GM18502 (cell line): ENCODE data around the gene DDX27.
A peak's percentile ranks its signal among the peaks of the same experiment; 100 is the strongest.

Experiments used
- ATAC-seq: cut with Tn5 transposase; IDR thresholded peaks from one replicate; pipeline ENCODE4 v1.9.1; 2021; ENCODE audit warnings: mild to moderate bottlenecking; ENCODE audit not compliant: unreplicated experiment, poor library complexity

Gene DDX27

DNA sequence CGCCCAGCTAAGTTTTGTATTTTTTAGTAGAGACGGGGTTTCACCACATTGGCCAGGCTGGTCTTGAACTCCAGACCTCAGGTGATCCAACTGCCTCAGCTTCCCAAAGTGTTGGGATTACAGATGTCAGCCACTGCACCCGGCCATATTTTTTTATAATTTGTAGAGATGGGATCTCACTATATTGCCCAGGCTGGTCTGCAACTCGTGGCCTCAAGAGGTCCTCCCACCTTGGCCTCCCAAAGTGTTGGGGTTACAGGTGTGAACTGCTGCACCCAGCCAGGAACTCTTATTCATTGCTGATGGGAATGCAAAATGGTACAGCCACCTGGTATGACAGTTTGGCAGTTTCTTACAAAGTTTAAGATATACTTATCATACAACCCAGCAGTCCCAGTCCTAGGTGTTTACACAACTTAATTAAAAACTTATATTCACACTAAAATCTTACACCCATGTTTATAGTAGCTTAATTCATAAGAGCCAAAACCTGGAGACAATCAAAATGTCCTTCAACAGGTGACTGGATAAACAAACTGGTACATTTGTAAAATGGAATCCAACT, 19.4 kb upstream of the DDX27 start:
- ATAC-seq: no peak

DNA sequence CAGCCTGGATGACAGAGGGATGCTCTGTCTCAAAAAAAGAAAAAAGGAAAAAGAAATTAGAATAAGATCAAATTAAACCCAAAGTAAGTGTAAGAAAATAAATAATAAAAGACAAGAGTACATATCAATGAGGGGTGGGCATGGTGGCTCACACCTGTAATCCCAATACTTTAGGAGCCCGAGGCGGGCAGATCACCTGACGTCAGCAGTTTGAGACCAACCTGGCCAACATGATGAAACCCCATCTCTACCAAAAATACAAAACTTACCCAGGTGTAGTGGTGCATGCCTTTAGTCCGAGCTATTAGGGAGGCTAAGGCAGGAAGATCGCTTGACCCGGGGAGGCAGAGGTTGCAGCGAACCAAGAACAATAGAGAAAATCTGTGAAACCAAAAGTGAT, 16.2 kb upstream of the DDX27 start:
- ATAC-seq: no peak

DNA sequence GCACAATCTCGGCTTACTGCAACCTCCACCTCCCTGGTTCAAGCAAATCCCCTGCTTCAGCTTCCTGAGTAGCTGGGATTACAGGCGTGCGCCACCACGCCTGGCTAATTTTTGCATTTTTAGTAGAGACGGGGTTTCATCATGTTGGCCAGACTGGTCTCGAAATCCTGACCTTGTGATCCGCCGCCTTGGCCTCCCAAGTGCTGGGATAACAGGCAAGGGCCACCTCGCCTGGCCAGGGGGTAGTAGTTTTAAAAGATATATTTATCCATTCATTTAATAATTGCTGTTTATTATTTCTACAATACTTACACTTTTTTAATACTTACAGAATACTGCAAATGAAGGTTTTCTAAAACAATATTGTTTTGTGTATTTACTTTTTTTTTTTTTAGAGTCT, 15.5 kb upstream of the DDX27 start:
- no peak for ATAC-seq

DNA sequence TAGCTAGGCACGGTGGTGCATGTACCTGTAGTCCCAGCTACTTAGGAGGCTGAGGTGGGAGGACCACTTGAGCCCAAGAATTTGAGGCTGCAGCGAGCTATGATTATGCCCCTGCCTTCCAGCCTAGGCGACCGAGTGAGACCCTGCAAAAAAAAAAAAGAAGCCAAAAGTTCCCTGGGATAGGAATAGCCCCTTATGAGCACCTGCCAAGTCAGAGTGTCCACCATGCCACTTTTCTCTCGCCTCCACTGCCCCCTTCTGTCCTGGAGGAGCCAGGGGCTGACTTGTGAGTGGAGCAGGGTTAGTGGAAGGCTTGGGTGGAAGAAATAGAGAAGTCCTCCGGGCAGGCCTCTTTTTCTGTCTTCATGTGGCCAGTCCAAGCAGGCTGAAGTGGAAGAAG, 12.1 kb upstream of the DDX27 start:
- ATAC-seq: no peak

DNA sequence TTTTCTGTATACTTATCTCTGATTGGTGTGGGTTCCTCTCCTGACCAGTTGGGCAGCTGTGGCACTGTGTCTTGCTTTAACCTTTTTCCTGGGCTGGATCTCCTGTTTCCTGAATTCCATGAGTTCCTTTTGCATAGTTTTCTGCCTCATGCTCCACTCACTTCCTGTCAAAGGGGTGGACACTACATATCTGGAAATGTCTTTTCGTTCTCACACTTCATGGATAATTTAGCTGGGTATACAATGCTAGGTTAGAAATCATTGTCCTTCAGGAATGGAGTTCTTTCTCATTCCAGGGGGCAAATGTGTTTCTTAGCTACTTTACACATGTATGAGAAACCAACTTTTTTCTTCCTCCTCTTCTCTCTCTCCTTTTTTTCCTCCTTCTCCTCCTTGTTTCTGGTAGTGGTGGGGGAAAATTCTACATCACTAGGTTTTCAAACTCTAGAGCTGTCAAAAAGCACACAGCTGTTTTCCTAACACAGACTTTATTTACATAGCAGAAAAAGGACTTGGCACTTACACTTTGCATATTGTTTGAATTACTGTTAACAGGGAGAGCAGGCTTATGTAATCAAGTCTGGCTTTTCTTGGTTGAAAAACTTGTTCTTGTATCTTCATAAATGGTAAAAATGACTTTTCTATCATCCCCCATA, 9.0 kb upstream of the DDX27 start:
- no peak for ATAC-seq

DNA sequence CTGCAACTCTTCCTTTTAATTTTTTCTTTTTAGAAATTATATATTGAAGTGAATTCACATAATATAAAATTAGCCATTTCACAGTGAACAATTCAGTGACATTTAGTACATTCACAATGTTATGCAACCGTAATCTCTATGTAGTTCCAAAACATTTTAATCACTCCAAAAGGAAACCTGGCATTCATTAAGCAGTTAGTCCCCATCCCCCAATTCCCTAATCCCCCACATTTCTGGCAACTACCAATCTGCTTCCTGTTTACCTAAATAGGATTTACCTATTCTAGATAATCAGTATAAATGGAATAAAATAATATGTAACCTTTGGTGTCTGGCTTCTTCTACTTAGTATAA, 8.5 kb upstream of the DDX27 start:
- no peak for ATAC-seq

DNA sequence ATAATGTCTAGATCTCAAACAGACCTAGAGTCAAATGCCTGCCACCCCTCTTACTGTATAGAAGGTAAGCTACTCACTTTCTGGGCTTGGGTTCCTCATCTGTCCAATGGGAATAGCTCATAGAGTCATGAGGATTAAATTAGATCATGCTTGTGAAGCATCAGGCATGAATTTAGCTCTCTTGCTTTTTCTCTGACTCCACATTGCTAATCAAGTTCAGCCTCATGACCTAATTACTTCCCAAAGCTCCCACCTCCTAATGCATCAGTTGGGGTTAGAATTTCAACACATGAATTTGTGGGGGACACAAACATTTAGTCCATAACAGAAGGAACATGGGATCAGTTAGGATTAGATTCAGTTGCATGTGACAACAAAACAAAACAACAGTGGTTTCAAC, 4.6 kb upstream of the DDX27 start:
- no peak for ATAC-seq

DNA sequence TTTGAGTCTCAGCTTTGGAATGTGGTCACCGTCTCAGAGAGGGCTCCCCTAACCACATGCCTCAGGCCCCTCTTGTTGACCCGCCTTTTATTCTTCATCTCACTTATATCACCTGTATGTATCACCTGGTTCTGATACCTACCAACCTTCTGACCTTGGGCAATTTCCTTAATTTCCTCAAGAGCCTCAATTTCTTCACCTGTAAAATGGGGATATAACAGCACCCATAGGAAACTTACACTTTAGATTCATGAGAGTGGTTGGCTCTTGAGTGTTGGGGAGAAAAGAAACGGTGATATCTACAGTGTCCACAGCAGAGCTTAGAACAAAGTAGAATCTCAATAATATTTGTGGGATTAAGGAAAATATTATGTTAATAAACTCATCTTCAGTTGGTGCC, 4.0 kb upstream of the DDX27 start:
- ATAC-seq: no peak

DNA sequence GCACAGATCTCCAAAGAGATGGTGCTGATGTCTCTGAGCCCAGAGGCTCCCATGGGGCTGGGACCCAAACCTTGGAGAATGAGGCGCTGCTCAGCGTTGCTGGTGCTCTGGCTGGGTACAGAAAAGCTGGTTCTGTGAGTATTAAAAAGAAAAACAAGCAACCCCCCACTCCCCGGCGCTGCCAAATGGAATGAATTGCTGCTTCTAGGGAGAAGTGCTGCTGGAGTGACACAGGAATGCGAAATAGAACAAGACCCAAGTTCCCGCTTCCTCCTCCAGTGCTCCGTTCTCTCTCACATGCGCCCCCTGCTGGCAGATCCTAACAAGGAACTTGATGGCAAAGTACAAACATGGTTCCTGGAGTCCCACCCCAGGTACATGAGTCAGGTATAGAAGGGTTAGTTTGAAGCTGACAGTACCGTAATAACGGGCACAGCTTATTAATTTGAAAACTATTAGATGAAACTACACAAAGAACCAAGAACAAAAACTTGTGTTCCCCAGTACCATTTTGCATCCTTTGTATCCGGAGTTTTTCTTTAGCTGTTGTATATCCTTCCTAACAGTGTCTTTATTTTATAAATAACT, 2.1 kb upstream of the DDX27 start:
- ATAC-seq: no peak

DNA sequence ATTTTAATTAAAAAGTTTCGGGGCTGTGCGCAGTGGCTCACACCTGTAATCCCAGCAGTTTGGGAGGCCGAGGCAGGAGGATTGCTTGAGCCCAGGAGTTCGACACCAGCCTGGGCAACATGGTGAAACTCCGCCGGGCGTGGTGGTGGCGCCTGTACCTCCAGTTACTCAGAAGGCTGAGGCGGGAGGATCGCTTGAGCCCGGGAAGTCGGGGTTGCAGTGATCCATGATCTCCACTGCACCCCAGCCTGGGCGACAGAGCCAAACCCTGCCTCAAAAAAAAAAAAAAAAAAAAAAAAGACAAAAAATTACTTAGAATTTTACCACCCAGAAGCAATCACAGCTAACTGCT, 501 bp upstream of the DDX27 start:
- peak; percentile 2 for ATAC-seq

DNA sequence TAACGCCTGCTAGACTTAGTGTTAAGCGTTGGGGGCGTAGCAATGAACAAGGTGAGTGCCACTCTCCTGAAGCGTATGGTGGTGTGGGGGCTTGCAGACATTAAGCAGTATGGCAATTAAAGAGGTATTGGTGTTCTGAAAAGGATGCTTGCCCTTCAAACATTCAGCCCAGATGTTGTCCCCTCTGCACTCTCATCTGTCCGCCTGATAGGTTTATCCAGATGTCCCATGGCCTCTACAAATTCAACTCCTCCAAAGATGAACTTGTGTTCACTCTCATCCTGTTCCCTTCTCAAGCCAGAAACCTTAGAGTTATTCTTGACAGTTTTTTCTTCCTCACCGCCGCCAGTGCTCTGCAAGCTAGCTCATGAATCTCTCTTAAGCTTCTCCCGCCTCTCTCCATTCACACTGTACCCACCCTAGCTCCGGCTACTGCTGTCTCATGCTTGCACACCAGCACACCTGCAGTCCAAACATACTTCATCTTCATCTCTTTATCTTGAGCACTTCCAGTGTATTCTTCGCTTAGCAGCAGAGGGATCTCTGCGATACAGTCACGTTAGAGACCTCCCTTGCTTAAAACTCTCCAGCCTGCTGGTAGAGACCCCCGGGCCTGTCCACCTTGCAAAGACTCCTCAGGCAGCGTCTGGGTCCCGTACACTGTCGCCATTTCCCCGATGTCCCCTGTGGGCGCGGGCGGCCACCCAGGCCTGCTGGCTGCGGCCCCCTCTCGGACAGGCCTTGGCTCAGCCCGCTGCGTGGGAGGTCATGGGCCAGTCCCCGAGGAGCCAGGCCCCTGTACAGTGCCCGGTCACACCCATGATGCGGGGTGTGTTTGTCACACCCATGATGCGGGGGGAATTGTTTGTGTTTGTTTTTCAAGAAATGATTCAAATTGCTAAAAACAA, 962 bp downstream of the DDX27 start:
- ATAC-seq: no peak

DNA sequence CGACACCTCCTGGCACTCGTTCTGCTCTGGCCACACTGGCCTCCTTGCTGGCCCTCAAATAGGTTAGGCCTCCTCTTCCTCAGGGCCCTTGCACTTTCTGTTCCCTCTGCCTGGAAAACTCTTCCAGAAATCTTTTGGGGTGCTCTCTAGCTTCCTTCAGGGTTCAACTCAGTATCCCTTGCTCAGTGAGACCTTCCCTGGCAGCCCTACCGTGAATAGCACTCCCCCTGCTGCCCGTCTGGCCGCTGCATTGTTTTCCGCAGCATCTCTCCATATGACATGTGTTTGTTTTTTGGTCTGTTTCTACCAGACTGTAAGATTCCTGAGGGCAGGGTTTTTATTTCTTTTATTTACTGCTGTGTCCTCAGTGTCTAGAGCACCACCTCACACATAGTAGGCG, 6.7 kb downstream of the DDX27 start:
- no peak for ATAC-seq

DNA sequence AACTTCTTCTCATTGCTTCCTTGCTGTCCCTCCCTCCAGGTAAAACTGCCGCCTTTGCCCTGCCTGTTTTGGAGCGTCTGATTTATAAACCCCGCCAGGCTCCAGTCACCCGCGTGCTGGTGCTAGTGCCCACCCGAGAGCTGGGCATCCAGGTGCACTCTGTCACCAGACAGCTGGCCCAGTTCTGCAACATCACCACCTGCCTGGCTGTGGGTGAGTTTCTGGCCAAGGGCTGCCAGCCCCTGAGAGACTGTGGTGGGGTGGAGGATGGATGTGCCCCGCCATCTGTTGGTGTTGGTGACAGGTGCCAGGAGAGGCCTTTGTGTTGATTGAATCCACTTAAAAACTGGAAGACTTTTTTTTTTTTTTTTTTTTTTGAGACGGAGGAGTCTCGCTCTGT, 9.5 kb downstream of the DDX27 start:
- no peak for ATAC-seq

DNA sequence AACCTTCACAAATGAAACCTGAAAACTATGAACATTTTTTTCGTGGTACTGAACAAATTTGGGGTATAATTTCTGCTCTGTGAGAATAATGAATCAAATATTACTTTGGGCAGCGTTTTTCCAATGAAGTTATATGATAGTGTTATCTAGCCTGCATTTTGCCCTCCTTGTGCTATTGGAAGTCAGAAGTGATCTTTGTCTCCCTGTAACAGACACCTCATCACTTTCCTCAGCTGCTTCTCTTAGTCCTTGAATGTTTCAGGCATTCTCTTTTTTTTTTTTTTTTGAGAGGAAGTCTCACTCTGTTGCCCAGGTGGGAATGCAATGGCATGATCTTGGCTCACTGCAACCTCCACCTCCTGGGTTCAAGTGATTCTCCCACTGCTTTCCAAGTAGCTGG, 10.2 kb downstream of the DDX27 start:
- ATAC-seq: no peak

DNA sequence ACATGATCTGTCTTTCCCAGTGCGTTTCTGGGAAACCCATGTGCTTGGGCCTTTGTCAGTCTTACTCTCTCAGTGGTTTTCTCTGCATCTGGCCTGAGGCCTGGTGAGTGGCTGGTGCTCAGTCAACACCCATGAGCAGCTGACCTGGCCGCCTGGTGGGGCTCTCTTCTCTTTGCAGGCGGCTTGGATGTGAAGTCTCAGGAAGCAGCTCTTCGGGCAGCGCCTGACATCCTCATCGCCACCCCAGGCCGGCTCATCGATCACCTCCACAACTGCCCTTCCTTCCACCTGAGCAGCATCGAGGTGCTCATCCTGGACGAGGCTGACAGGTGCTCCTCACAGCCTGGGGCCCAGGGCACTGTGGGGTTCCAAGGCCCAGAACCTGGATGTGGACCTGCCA, 10.8 kb downstream of the DDX27 start:
- ATAC-seq: no peak

DNA sequence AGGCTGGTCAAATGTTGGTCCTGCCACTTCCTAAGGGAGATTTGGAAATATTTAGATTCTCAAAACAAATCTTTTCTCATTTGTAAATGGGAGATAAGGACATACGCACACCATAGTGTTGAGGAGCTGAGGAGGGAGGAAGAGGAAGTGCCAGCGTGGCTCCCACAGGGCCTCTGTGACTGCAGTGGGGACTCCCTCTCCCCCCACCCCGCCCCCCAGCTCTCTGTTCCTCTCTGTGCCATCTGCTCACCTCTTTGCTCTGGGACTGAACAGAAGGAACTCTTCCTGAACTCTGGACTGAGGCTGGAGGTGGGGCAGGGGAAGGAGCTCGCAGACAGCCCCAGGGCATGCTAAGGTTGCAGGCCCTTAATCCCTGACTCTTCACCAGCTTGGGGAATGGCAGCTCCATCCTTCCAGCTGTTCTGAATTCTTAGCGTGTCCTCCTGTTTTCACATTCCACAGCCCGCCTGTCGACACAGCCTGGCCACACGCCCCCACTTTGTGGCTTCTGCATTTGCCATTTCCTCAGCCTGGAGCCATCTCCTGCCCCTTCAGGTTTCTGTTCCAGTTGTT, 11.4 kb downstream of the DDX27 start:
- ATAC-seq: no peak

DNA sequence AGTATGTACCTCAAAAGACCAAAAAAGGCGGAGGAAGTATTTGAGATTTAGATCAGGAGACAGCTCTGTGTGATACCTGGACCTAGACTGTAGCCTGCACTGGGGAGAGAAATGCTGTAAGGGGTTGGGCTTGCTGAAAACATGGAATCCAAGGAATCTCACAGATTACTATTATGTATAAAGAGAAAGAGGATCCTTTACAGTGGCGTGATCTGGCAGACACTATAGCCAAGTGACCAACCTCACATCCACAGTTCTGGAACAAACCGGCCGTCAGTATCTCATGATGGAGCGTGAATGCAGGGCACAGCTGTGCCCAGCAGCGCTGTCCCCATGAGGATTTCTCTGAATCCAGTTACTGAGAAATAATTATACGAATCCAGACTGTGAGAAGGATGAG, 12.3 kb downstream of the DDX27 start:
- no peak for ATAC-seq

DNA sequence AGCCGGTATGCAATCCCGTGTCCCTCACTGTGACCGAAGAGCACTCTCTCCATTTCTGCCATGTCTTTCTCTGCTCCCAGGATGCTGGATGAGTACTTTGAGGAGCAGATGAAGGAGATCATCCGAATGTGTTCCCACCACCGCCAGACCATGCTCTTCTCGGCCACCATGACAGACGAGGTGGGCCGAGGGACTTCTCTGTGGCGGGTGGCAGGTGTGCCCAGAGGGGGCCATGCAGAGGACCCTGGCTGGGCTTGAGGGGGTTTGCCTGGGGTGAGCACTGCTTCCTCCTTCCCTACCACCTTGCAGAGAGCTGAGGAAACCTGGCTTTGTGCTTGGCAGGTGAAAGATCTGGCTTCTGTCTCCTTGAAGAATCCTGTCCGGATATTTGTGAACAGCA, 14.0 kb downstream of the DDX27 start:
- ATAC-seq: no peak

DNA sequence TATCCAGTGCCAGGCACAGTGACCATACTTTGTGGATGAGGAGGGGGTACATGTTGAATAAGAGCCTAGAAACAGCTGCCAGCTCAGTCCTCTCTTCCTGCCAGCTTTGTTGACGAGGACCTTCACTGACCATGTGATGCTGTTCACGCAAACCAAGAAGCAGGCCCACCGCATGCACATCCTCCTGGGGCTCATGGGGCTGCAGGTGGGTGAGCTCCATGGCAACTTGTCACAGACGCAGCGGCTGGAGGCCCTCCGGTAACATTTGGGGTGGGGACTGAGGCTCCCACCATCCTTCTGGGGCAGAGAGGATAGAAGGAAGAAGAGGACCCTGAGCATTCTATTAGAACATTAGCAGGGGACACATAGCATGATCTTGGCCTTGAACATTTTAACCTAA, 15.6 kb downstream of the DDX27 start:
- no peak for ATAC-seq

DNA sequence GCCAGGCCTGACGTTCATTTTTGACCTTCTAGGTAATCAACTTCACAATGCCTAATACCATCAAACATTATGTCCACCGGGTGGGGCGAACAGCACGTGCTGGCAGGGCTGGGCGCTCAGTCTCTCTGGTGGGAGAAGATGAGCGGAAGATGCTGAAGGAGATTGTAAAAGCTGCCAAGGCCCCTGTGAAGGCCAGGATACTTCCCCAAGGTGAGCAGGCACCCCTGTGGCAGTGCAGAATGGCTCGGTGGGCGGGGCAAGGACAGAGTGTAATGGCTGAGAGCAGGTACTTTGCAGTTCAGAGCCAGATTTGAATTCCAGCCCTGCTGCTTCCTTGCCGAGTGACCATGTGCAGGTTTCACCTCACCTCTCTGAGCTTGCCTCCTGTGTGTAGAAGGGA, 17.1 kb downstream of the DDX27 start:
- ATAC-seq: no peak

DNA sequence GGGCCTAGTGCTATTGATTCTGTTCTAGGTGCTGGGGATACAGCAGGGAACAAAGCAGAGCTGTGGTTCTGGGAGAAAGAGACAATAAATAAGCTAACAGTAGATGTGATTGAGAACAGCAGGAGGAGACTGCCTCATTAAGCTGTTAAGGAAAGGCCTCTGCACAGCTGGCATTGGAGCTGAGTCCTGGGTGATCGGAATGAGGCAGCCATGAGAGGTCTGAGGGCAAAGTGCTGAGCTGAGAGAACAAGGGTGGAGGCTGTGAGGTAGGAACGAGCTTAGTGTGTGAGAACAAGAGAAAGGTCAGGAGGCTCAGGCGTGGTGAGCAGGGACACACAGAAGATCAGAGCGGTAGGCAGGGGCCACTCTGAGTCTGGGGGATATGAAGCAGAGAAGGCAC, 18.3 kb downstream of the DDX27 start:
- ATAC-seq: no peak
